Activated CD4-positive, alpha-beta T cell treated with anti-CD3 and anti-CD28 coated beads, Interleukin-2, amount 50 U/mL, for 24 hours (primary cell): Measurements from ENCODE around the gene KIF21A.

Source experiments
- DNase-seq, 2 donors: peaks; one replicate each; pipeline ENCODE4 v3.0.0-alpha.2; 2020; ENCODE audit warnings: low read depth in 1 of 2, low spot score in 1 of 2

Gene KIF21A

DNA sequence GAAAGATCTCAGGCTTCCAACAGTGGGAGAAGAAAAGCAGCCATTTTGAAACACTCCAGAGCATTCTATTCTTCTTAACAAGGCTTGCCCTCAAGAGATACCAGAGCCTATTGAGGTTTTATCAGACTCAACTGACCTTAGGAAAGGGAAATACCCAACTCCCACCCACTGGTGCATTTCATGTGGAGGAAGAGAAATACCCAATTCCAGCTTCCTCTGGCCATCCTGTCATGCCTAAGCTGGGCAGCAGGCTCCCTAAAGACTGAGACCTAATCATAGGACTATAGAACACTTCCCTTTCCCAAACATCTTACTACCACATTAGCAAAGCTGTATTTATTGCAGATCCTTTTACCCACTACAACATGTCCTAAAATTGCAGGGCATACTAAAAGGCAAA lies 164.5 kb downstream of the KIF21A start:
- no peak for DNase-seq

DNA sequence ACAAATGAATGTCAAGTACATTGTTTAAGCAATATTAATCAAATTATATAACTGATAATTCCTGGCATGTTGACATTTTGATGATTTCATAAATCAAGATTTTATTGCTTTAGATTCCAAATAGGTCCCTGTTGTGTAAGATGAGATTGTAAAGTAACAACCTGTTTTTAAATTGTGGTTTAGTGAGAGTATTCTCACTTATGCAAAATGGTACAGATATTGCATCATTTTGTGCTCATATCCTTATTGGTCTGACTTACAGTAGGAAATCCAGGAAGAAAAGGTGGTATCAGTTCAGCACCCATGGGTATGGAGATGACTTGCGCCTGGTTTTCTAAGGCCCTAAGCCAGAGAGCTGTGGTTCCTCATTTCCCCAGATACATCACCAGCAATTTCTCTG lies 165.5 kb downstream of the KIF21A start:
- no peak for DNase-seq

DNA sequence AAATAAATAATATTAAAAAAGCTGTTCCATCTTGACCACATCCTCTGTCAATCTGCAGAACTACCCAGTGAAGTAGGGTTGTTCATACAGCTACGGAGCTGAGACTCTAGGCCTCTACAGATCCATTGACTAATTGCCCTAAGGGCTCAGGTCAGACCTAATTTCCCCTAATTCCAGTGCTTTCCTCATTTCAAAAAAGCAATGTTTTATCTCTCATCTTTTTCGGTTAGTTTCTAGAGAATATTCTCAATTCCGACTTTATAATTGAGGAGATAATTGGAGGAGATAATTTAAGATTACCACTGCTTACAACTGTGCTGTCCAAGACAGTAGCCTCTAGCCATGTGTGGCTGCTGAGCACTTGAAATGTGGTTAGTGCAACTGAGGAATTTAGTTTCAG lies 167.1 kb downstream of the KIF21A start:
- DNase-seq: no peak

DNA sequence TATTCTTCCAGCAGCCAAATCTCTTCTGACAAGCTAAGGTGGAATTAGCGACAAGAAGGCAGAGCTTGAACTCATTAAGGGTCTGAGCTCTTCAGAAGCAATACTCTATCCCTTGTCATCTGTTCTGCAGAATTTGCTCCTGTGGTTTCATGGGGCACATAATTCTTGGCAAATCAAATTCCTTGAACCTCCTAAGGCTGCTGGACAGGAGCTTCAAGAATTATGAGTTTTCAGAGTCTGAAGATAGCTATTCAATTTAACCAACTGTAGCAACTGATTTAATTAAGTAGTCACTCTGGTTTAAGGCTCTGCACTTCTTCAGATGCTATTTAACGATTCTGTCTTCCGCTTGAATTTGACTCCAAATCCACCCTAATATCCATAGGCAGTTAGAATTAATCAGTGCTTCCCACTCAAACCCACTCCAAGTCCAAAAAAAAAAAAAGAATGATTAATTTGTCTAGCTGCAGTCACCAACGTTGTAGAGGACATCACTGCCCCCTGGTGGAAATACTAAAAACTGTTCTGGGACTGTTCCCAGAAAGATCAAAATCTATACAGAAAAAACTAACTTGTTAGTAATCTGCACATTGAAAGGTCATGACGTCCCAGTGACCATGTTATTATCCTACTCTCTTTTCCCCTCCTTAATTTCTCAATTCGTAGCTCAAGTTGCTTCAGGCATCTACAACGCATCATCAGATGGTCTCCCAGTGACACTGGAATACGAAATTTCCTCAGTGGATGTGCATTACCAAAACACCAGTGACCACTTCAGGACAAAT lies 169.9 kb downstream of the KIF21A start:
- peak in 1 of 2 donors; percentile 6 for DNase-seq

DNA sequence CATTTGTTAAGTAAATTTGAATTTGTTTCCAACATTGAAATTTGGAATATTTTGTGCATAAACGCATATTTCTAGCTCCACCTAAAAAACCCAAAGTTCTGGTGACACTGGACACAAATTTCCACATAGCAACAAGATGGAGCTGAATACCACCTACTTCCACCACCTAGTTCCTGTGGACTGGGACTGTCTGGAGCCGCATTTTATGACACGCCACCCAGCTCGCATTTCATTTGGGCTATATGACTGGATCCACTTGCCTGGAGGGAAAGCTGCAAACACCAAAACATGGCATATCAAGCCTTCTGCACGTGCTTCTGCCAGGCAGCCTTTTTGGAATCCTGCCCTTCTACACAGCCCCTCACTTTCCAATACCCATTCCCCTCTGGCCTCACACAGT lies 173.4 kb downstream of the KIF21A start:
- no peak for DNase-seq

DNA sequence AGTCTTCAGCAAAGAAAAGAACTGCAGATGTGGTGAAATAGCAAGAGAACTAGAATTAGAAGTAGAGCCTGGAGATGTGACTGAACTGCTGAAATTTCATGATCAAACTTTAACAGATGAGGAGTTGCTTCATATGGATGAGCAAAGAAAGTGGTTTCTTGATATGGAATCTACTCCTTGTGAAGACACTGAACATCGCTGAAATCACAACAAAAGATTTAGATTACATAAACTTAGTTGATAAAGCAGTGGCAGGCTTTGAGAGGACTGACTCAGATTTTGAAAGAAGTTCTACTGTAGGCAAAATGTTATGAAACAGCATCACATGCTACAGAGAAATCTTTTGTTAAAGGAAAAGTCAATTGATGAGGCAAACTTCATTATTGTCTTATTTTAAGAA lies 175.0 kb downstream of the KIF21A start:
- no peak for DNase-seq

DNA sequence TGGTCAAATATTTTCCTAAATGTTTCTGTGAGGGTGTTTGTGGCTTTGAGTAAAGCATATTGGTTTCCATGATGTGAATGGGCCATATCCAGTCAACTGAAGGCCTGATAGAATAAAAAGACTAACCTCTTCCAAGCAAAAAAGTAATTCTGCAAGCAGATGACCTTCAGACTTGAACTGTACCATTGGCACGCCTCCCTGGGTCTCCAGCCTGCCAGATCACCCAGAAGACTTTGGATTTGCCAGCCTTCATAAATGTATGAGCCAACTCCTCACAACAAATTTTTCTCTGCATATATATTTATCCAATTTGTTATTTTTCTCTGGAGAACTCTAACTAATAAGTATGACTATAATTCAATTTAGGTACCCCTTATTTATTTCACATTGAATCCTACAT lies 190.3 kb downstream of the KIF21A start:
- DNase-seq: no peak
